Bronchial epithelial cell (primary cell): Measurements from ENCODE around the gene CHTF18. TPM values are rescaled to one million over a fixed set of nuclear protein-coding genes. Genes with fewer than 3 reads are reported as not detected.

Experiments
- DNase-seq: peaks from one replicate; pipeline ENCODE4 v3.0.0-alpha.2; 2010; ENCODE audit warnings: low read depth
- FAIRE-seq: peaks from 2 replicates; lab custom pipeline; 2011; peaks lifted over from hg19 to GRCh38; lab: Jason Lieb, UNC
- H3K27me3 ChIP-seq: 2 replicates; pipeline ENCODE4 v1.5.1; 2011; ENCODE audit warnings: low read length; ENCODE audit not compliant: control insufficient read depth, insufficient read depth
- H3K36me3 ChIP-seq: 2 replicates; pipeline ENCODE4 v1.5.1; 2011; ENCODE audit warnings: low read length; ENCODE audit not compliant: control insufficient read depth, insufficient read depth
- H3K4me3 ChIP-seq: 2 replicates; pipeline ENCODE4 v1.5.1; 2011; ENCODE audit warnings: mild to moderate bottlenecking, low read depth, low read length, control low read depth
- CTCF ChIP-seq: IDR thresholded peaks from 2 replicates; pipeline ENCODE4 v1.5.1; 2011; ENCODE audit warnings: mild to moderate bottlenecking, moderate library complexity, low read length, control low read depth, inconsistent platforms; ENCODE audit not compliant: insufficient read depth, severe bottlenecking
- total RNA-seq: library from RNA; depleted of rRNA; stranded (reverse); fragments of >200 nt; gene quantifications from 2 replicates; pipeline ENCODE4 v1.2.1, GENCODE V29; 2014

The CHTF18 gene
- total RNA-seq, 1 donor from 2014 or later, result 1.6 TPM

- H3K27me3 ChIP-seq, result peaks cover 4% of the 10 kb centered on the region
- FAIRE-seq, result no peak
- no peak for DNase-seq
- no peak overlapping the region for H3K4me3 ChIP-seq
- no peak for TF ChIP-seq CTCF
- H3K36me3 ChIP-seq, result peaks cover 3% of the 10 kb centered on the region
Measured at GRCh38 chr16:781346-782010, 6.9 kb upstream of the CHTF18 start.

- peaks cover 4% of the 10 kb centered on the region for H3K27me3 ChIP-seq
- DNase-seq (no peak), FAIRE-seq (no peak)
- H3K4me3 ChIP-seq, result no peak overlapping the region
- TF ChIP-seq CTCF, result no peak
- peaks cover 6% of the 10 kb centered on the region for H3K36me3 ChIP-seq
Measured at GRCh38 chr16:782258-782657, 6.2 kb upstream of the CHTF18 start.

- FAIRE-seq (no peak), DNase-seq (peak; percentile 20)
- H3K4me3 ChIP-seq, result no peak overlapping the region
- no peak for TF ChIP-seq CTCF
- peaks cover 7% of the 10 kb centered on the region for H3K36me3 ChIP-seq
- H3K27me3 ChIP-seq, result peaks cover 4% of the 10 kb centered on the region
Measured at GRCh38 chr16:782766-783403, 5.5 kb upstream of the CHTF18 start.

GRCh38 chr16:783404-784161, 4.8 kb upstream of the CHTF18 start:
- Histone ChIP-seq H3K36me3 (peaks cover 7% of the 10 kb centered on the region), H3K4me3 (no peak overlapping the region), H3K27me3 (peaks cover 4% of the 10 kb centered on the region)
- FAIRE-seq, result no peak
- TF ChIP-seq CTCF, result no peak
- peak; percentile 12 for DNase-seq

- FAIRE-seq, result no peak
- no peak for TF ChIP-seq CTCF
- H3K4me3 ChIP-seq, result no peak overlapping the region
- H3K27me3 ChIP-seq, result peaks cover 4% of the 10 kb centered on the region
- peaks cover 7% of the 10 kb centered on the region for H3K36me3 ChIP-seq
- DNase-seq, result no peak
Measured at GRCh38 chr16:784431-784830, 4.0 kb upstream of the CHTF18 start.
